GM10847 (cell line): ENCODE results near the gene VSX2.

Source experiments
- POLR2A ChIP-seq: IDR thresholded peaks from 2 replicates; pipeline ENCODE4 v1.6.1; 2011; ENCODE audit not compliant: insufficient read length; ENCODE audit errors: extremely low read depth

VSX2 gene

GRCh38 chr14:74265301-74265965, 26.2 kb downstream of the VSX2 start:
- TF ChIP-seq POLR2A: no peak

- TF ChIP-seq POLR2A: no peak
Measured at GRCh38 chr14:74267588-74267987, 28.3 kb downstream of the VSX2 start.

- TF ChIP-seq POLR2A: no peak
Measured at GRCh38 chr14:74271365-74271764, 32.1 kb downstream of the VSX2 start.

GRCh38 chr14:74275241-74275841, 36.1 kb downstream of the VSX2 start:
- TF ChIP-seq POLR2A: no peak

- no peak for TF ChIP-seq POLR2A
Measured at GRCh38 chr14:74278080-74278479, 38.8 kb downstream of the VSX2 start.

GRCh38 chr14:74281069-74281468, 41.8 kb downstream of the VSX2 start:
- TF ChIP-seq POLR2A: no peak

- TF ChIP-seq POLR2A: no peak
Measured at GRCh38 chr14:74286736-74287135, 47.5 kb downstream of the VSX2 start.

GRCh38 chr14:74289801-74290200, 50.6 kb downstream of the VSX2 start:
- TF ChIP-seq POLR2A: no peak

- no peak for TF ChIP-seq POLR2A
Measured at GRCh38 chr14:74290415-74290814, 51.2 kb downstream of the VSX2 start.

GRCh38 chr14:74292061-74292460, 52.8 kb downstream of the VSX2 start:
- TF ChIP-seq POLR2A: no peak

- TF ChIP-seq POLR2A: no peak
Measured at GRCh38 chr14:74293606-74294005, 54.4 kb downstream of the VSX2 start.

- no peak for TF ChIP-seq POLR2A
Measured at GRCh38 chr14:74296037-74296467, 56.8 kb downstream of the VSX2 start.

- no peak for TF ChIP-seq POLR2A
Measured at GRCh38 chr14:74297986-74298385, 58.7 kb downstream of the VSX2 start.

- TF ChIP-seq POLR2A: no peak
Measured at GRCh38 chr14:74299061-74299545, 59.9 kb downstream of the VSX2 start.

- no peak for TF ChIP-seq POLR2A
Measured at GRCh38 chr14:74301594-74302151, 62.4 kb downstream of the VSX2 start.

- no peak for TF ChIP-seq POLR2A
Measured at GRCh38 chr14:74302152-74302628, 62.9 kb downstream of the VSX2 start.
